Esophagus squamous epithelium (tissue), 5 donors: ENCODE data around the gene SEPTIN2. TPM values are rescaled to one million over a fixed set of nuclear protein-coding genes. Genes with fewer than 3 reads are reported as not detected.
"Not testable (repeated sequence)": the region's sequence is repeated elsewhere in the genome, so short reads cannot be mapped to it uniquely, and the experiment has no call there.

ENCODE experiments used
- DNase-seq: peaks from one replicate; lab custom pipeline; 2025; lab: John Stamatoyannopoulos, UW
- H3K27ac ChIP-seq, 4 donors: fragments of 200-600 bp; sonication (generic); one replicate each; pipeline ENCODE4 v1.5.1; 2016 to 2019; ENCODE audit warnings: mild to moderate bottlenecking in 1 of 4
- H3K27me3 ChIP-seq, 4 donors: fragments of 200-600 bp; sonication (generic); 1 replicate in 3 of 4; 2 replicates in 1 of 4; pipeline versions ENCODE4 v1.5.1 to v1.6.0; 2017 to 2021; ENCODE audit warnings: antibody characterized with exemption in 1 of 4
- H3K36me3 ChIP-seq, 3 donors: fragments of 200-600 bp; sonication (generic); one replicate each; pipeline ENCODE4 v1.5.1; 2016 to 2019
- H3K4me1 ChIP-seq, 3 donors: fragments of 200-600 bp; sonication (generic); one replicate each; pipeline ENCODE4 v1.5.1; 2017 to 2019
- H3K4me3 ChIP-seq, 4 donors: fragments of 200-600 bp; sonication (generic); 1 replicate in 3 of 4; 2 replicates in 1 of 4; pipeline ENCODE4 v1.5.1; 2016 to 2019; ENCODE audit warnings: mild to moderate bottlenecking in 2 of 4, moderate library complexity in 1 of 4
- H3K9me3 ChIP-seq, 3 donors: fragments of 200-600 bp; sonication (generic); one replicate each; pipeline ENCODE4 v1.5.1; 2016 to 2019
- CTCF ChIP-seq, 6 experiments: fragments of 450-650 bp in 4 of 6; fragments of 200-600 bp in 2 of 6; sonication (generic) in 2 of 6; IDR thresholded peaks; one replicate each; pipeline ENCODE4 v1.5.1; 2016 to 2019; ENCODE audit warnings: antibody characterized with exemption in 6 of 6, mild to moderate bottlenecking in 4 of 6, moderate library complexity in 4 of 6
- POLR2A ChIP-seq, 4 donors: fragments of 450-650 bp; IDR thresholded peaks; one replicate each; pipeline ENCODE4 v1.6.1; 2017; ENCODE audit warnings: antibody characterized with exemption in 4 of 4, mild to moderate bottlenecking in 4 of 4, moderate library complexity in 3 of 4
- WGBS, 2 donors: methylation state at CpG; one replicate each; pipeline ENCODE4 v1.1.5; 2018; 5-methylcytosine and 5-hydroxymethylcytosine counted together
- intact Hi-C: fragments of 100-400 bp; cut with DNase I; formaldehyde crosslinking; loops from one replicate; pipeline ENCODE4 v1.15.0; 2022
- total RNA-seq, 4 donors: library from RNA; depleted of rRNA; stranded (reverse); fragments of >200 nt; gene quantifications; one replicate each; pipeline ENCODE4 v1.1.0, GENCODE V29; 2016
- donor health status: DM: yes; HTN: yes; CAD: no.

SEPTIN2 gene
- total RNA-seq, 4 donors from 2014 or later = 95.9 to 236 (median 185) TPM

GRCh38 chr2:241291153-241291552, 24.6 kb upstream of the SEPTIN2 start:
- Histone ChIP-seq H3K36me3 (peaks cover 0 to 8% (median 0%) of the 10 kb centered on the region in 3 donors), H3K4me3 (no peak overlapping the region), H3K4me1 (peaks cover 3 to 62% (median 6%) of the 10 kb centered on the region in 3 donors), H3K9me3 (no peaks in the 10 kb centered on the region), H3K27ac (no peak overlapping the region), H3K27me3 (no peaks in the 10 kb centered on the region)
- intact Hi-C loops = no loop called here
- TF ChIP-seq POLR2A (IDR thresholded peaks at IDR 0.05) (no peak), CTCF (IDR thresholded peaks at IDR 0.05) (no peak)
- 79 to 84% methylated on average over 6 of the region's 6 CpGs for WGBS, 2 donors
- DNase-seq = no peak

GRCh38 chr2:241291977-241292376, 23.7 kb upstream of the SEPTIN2 start:
- Histone ChIP-seq H3K36me3 (peaks cover 0 to 12% (median 0%) of the 10 kb centered on the region in 3 donors), H3K27ac (no peak overlapping the region), H3K4me3 (no peak overlapping the region), H3K27me3 (no peaks in the 10 kb centered on the region), H3K9me3 (no peaks in the 10 kb centered on the region), H3K4me1 (peaks cover 3 to 62% (median 6%) of the 10 kb centered on the region in 3 donors)
- DNase-seq = no peak
- no peak for TF ChIP-seq CTCF (IDR thresholded peaks at IDR 0.05)
- no peak for TF ChIP-seq POLR2A (IDR thresholded peaks at IDR 0.05)
- intact Hi-C loops = no loop called here
- 78 to 88% methylated on average over 6 of the region's 6 CpGs for WGBS, 2 donors

DNA sequence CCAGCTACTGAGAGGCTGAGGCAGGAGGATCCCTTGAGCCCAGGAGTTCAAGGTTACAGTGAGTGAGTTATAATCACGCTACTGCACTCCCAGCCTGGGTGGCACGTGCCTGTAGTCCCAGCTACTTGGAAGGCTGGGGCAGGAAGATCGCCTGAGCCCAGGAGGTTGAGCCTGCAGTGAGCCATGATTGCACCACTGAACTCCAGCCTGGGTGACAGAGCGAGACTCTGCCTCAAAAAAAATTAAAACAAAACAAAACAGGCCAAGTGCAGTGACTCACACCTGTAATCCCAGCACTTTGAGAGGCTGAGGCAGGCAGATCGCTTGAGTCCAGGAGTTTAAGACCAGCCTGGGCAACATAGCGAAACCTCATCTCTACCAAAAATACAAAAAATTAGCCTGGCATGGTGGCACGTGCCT, 22.3 kb upstream of the SEPTIN2 start:
- 30 to 69% methylated on average over 5 to 7 of the region's 7 CpGs for WGBS, 2 donors
- peaks cover 0 to 20% (median 0%) of the 10 kb centered on the region in 3 donors for H3K36me3 ChIP-seq
- peak overlapping the region in 2 of 4 donors; percentile 4 to 42 for H3K27ac ChIP-seq
- intact Hi-C loops, DNase-seq, H3K4me3 ChIP-seq, H3K9me3 ChIP-seq, H3K27me3 ChIP-seq: not testable (repeated sequence)
- H3K4me1 ChIP-seq = peaks cover 0 to 47% (median 3%) of the 10 kb centered on the region in 3 donors

- no peak overlapping the region for H3K4me3 ChIP-seq
- peaks cover 0 to 33% (median 3%) of the 10 kb centered on the region in 3 donors for H3K4me1 ChIP-seq
- H3K9me3 ChIP-seq = no peaks in the 10 kb centered on the region
- WGBS, 2 donors = 77 to 85% methylated on average over 7 of the region's 7 CpGs
- H3K27ac ChIP-seq = no peak overlapping the region
- TF ChIP-seq CTCF (IDR thresholded peaks at IDR 0.05) = no peak
- no peak for TF ChIP-seq POLR2A (IDR thresholded peaks at IDR 0.05)
- intact Hi-C loops = no loop called here
- H3K36me3 ChIP-seq = peaks cover 0 to 12% (median 0%) of the 10 kb centered on the region in 3 donors
- H3K27me3 ChIP-seq = no peaks in the 10 kb centered on the region
- DNase-seq = no peak
Measured at GRCh38 chr2:241295326-241296095, 20.2 kb upstream of the SEPTIN2 start.

- no peak for TF ChIP-seq CTCF (IDR thresholded peaks at IDR 0.05)
- TF ChIP-seq POLR2A (IDR thresholded peaks at IDR 0.05) = no peak
- Histone ChIP-seq H3K36me3 (peaks cover 0 to 12% (median 0%) of the 10 kb centered on the region in 3 donors), H3K9me3 (no peaks in the 10 kb centered on the region), H3K27me3 (no peaks in the 10 kb centered on the region), H3K4me1 (peaks cover 0 to 27% (median 0%) of the 10 kb centered on the region in 3 donors), H3K4me3 (no peak overlapping the region), H3K27ac (no peak overlapping the region)
- intact Hi-C loops = no loop called here
- WGBS, 2 donors = 93 to 94% methylated on average over 8 of the region's 8 CpGs
- DNase-seq = no peak
Measured at GRCh38 chr2:241296767-241297166, 19.0 kb upstream of the SEPTIN2 start.
